Measurements from ENCODE around the gene CDK17. TPM values are rescaled to one million over a fixed set of nuclear protein-coding genes. Genes with fewer than 3 reads are reported as not detected.
A peak's percentile ranks its signal among the peaks of the same experiment; 100 is the strongest.

CDK17 gene
- total and polyA plus RNA-seq, 11 donors, result 6.7 to 31.7 (median 22.9) TPM

- H3K27me3 ChIP-seq, result no peaks in the 10 kb centered on the region
- H3K36me3 ChIP-seq, result no peaks in the 10 kb centered on the region
- H3K4me3 ChIP-seq, result peak overlapping the region; percentile 59 to 98 (median 88)
- TF ChIP-seq CTCF (IDR thresholded peaks at IDR 0.05) (peak in 9 of 12 donors; percentile 19 to 49 (median 35)), POLR2A (IDR thresholded peaks at IDR 0.05) (no peak)
- 19 to 26% (median 24%) methylated on average over 18 of the region's 18 CpGs for WGBS, 4 donors
- ATAC-seq (peak in 3 of 4 donors; percentile 2 to 27 (median 13)), DNase-seq (peak in 2 of 5 donors; percentile 30 to 32)
- no peaks in the 10 kb centered on the region for H3K9me3 ChIP-seq
- H3K4me1 ChIP-seq, result peaks cover 5 to 32% (median 20%) of the 10 kb centered on the region in 12 donors
- intact Hi-C loops (cut with DNase I), result loop anchor here (2.0 to 10.0 kb wide), 17 partner anchors 84 to 366 kb away; partner anchors contain the start of genes CFAP54 (in 1 of the 10) and LTA4H (in 1 of the 10)
- peak overlapping the region; percentile 97 to 100 (median 99) for H3K27ac ChIP-seq
Observed at GRCh38 chr12:96401076-96401871, 1.0 kb upstream of the CDK17 start.

GRCh38 chr12:96400631-96401075 is 414 bp upstream of the CDK17 start:
- no peak for TF ChIP-seq CTCF (IDR thresholded peaks at IDR 0.05)
- TF ChIP-seq POLR2A (IDR thresholded peaks at IDR 0.05), result no peak
- Histone ChIP-seq H3K27ac (peak overlapping the region; percentile 97 to 100 (median 99)), H3K4me1 (peaks cover 5 to 38% (median 23%) of the 10 kb centered on the region in 12 donors), H3K36me3 (no peaks in the 10 kb centered on the region), H3K9me3 (no peaks in the 10 kb centered on the region), H3K27me3 (no peaks in the 10 kb centered on the region), H3K4me3 (peak overlapping the region; percentile 59 to 98 (median 88))
- 0 to 1% (median 0%) methylated on average over 9 to 20 of the region's 20 CpGs for WGBS, 4 donors
- intact Hi-C loops (cut with DNase I), result loop anchor here (2.0 to 10.0 kb wide), 17 partner anchors 84 to 366 kb away; partner anchors contain the start of genes CFAP54 (in 1 of the 10) and LTA4H (in 1 of the 10)
- no peak for DNase-seq
- ATAC-seq, result peak; percentile 8 to 43 (median 14)

- ATAC-seq (peak; percentile 63 to 78 (median 69)), DNase-seq (peak; percentile 83 to 91 (median 86))
- Histone ChIP-seq H3K27me3 (no peaks in the 10 kb centered on the region), H3K4me1 (peaks cover 5 to 47% (median 27%) of the 10 kb centered on the region in 12 donors), H3K27ac (peak overlapping the region; percentile 97 to 100 (median 99)), H3K4me3 (peak overlapping the region; percentile 59 to 98 (median 88)), H3K36me3 (no peaks in the 10 kb centered on the region), H3K9me3 (no peaks in the 10 kb centered on the region)
- TF ChIP-seq CTCF (IDR thresholded peaks at IDR 0.05) (peak in 9 of 12 donors; percentile 11 to 41 (median 22)), POLR2A (IDR thresholded peaks at IDR 0.05) (peak in 1 of 2 donors; percentile 26)
- intact Hi-C loops (cut with DNase I), result loop anchor here in 9 of 10 donors (5.0 to 10.0 kb wide), 14 partner anchors 37 to 337 kb away; no protein-coding TSS in a partner anchor
- 0 to 2% (median 1%) methylated on average over 41 to 70 of the region's 70 CpGs for WGBS, 4 donors
Observed at GRCh38 chr12:96399120-96399918, 920 bp downstream of the CDK17 start.
